Adrenal gland (tissue), 5 donors: ENCODE data around the gene CNTN5.

Source experiments
- CTCF ChIP-seq, 6 experiments: fragments of 450-650 bp in 4 of 6; fragments of 200-600 bp in 2 of 6; sonication (generic) in 1 of 6; IDR thresholded peaks; 1 replicate in 5 of 6; 2 replicates in 1 of 6; pipeline versions ENCODE4 v1.5.1 to v1.8.0; 2016 to 2021; ENCODE audit warnings: antibody characterized with exemption in 6 of 6, mild to moderate bottlenecking in 2 of 6, moderate library complexity in 1 of 6
- POLR2A ChIP-seq, 2 donors: fragments of 450-650 bp; IDR thresholded peaks; one replicate each; pipeline ENCODE4 v1.6.1; 2017; ENCODE audit warnings: antibody characterized with exemption in 2 of 2, mild to moderate bottlenecking in 2 of 2, moderate library complexity in 1 of 2
- donor health status: DM: no; HTN: no; CAD: no.

GRCh38 chr11:100383357-100383865 lies 1362.7 kb downstream of the CNTN5 start:
- TF ChIP-seq POLR2A (IDR thresholded peaks at IDR 0.05) (no peak), CTCF (IDR thresholded peaks at IDR 0.05) (no peak)
